Activated T-cell treated with anti-CD3 and anti-CD28 coated beads for 24 hours (primary cell): ENCODE results near the gene MRPL36.
"Not testable (repeated sequence)": the region's sequence is repeated elsewhere in the genome, so short reads cannot be mapped to it uniquely, and the experiment has no call there.

ENCODE experiments used
- DNase-seq: peaks from one replicate; pipeline ENCODE4 v3.0.0-alpha.2; 2020; ENCODE audit warnings: low read depth

Gene MRPL36

GRCh38 chr5:1832511-1833250, 33.0 kb upstream of the MRPL36 start:
- no peak for DNase-seq

DNA sequence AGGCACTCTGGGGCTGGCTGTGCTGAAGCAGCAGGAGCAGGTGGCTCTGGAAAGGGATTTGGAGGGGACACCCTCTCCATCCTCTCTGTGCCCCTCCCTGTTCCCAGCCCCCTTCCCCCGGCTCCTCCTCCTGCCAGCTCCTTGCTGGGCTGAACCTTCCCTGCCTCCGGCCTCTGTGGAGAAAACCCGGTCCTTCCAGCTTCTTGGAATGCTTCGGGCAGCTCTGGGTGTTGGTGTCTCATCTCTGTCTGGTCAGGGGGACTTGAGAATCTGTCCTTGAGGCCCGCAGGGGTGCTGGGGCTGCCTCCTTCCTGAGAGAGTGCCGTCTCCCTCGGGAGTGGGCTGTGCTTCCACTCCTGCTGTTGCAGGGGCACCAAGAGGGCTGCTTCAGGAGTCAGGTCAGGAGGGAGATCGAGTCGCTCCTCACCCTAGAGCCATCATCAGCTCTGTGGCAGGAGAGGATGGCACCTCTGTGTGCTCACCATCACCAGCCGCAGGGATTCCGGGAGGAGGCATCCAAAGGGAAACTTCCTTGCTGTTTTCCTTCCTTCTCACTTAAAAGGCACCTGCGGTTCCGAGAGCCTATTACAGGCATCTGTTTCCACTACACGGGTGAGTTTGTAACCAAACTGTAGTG, 32.2 kb upstream of the MRPL36 start:
- no peak for DNase-seq

- no peak for DNase-seq
Observed at GRCh38 chr5:1831257-1831656, 31.6 kb upstream of the MRPL36 start.

DNA sequence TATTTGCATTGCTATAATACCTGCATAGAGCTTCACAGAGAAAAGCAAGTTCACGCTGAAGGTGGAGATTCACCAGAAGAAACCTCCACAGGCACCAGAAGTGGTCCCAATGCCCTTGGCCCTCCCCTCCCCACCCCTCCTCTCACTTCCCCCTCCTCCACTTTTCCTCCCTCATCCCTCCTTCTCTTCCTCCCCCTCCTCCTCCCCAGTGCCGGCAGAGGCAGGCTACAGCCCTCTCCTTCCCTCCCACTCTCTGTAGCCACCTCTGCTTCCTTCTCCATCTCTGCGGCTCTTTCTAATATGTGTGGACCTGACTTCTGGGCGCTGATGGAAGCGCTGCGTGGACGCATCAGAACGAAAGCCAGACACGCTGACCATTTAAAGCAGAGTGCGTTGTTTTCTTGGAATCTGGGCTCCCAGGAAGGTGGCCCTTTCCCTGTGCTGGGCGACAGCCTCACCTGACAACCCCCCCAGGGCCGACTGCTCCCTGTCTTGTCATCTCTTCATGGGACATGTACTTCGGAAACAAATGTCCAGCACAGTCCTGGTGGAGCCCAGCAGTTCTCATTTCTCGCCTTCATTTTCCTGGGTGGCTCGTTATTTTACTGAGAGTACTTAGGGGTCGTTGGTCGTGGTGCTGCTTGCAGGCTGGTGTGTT, 31.1 kb upstream of the MRPL36 start:
- DNase-seq = no peak

GRCh38 chr5:1827886-1828397, 28.3 kb upstream of the MRPL36 start:
- DNase-seq = no peak

DNA sequence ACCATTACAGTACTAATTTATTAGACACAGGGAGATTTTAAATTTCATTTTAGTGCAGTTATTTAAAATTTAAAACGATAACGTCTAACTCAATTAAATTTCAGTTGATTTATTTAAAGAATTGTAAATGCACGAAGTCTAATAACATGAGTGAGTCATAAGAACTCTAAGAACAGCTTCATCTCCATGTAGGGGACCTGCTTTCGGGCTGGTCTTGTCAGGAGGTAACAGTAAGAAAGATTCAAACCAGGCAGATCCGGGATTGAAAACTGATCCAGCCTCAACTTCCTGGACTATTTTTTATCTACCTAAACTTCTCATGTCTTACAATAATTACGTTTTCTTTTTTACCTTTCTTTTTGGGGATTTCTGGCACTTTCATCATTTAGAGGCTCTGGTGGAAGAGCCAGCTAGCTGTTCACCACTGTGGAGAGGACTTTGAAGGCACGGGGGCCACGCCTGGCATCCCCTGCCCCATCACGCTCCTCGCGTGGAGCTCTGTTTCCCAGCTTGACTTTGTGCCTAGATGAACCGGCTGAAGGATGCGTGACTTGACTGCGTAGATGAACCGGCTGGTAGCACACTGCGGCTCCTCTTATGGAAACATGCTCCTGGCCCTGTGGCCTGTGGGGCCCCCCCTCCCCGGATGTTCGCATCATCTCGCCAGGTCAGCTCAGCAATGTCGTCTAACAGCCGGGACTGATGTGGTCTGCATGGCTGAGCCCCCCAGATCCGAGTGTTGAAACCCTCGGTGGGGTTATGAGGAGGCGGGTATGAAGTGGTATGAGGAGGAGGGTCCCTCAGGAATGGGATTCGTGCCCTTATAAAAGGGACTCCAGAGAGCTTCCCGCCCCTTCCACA, 27.6 kb upstream of the MRPL36 start:
- no peak for DNase-seq

- DNase-seq = no peak
Observed at GRCh38 chr5:1826235-1826980, 26.8 kb upstream of the MRPL36 start.

GRCh38 chr5:1824903-1825841, 25.5 kb upstream of the MRPL36 start:
- no peak for DNase-seq

DNA sequence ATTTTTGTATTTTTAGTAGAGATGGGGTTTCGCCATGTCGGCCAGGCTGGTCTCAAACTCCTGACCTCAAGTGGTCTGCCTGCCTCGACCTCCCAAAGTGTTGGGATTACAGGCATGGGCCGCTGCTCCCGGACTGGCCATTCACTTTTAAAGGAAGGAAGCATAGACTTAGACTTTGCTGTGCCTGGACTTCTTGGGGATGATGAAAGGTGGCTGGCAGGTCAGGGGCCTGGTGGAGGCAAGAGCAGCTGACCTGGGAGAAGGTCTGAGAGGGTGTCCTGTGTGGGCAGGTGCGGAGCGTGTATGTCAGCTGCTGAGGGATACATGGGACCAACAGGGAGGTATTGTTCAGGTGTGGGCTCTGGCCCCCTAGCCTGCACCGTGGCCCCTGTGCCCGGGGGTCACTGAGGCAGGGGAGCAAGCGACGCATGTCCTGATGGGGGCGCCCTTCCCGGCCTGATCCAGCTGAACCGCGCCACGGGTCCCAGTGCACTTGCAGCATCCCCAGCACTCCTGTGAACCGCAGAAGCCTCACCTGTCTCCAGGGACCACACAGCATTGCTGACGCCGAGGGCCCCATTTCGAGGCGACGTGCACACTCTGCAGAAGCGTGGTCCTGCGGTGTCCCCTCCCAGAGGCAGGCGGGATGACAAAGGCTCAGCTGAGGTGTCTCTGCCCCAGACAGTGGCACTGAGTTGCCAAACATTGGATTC, 24.6 kb upstream of the MRPL36 start:
- DNase-seq = no peak

- no peak for DNase-seq
Observed at GRCh38 chr5:1823381-1824034, 23.9 kb upstream of the MRPL36 start.

- no peak for DNase-seq
Observed at GRCh38 chr5:1821862-1822261, 22.2 kb upstream of the MRPL36 start.

DNA sequence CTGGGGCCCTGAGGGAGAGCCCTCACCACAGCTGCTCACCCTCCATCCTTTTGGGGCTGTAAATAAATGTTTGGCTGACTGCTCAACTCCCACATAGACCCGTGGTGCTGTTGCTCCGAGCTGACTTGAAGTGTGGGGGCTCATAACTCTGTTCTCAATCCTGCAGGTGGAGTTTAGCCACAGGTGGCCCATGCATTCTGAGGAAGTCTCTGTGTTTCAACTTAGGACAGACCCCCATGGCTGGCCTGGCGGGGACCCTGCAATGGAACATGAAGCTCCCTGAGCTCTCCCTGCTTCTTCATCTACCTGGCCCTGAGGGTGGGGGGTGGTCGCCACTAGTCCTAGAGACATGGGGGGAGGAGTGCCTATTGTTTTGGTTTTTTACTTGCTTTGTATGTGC, 21.3 kb upstream of the MRPL36 start:
- no peak for DNase-seq

DNA sequence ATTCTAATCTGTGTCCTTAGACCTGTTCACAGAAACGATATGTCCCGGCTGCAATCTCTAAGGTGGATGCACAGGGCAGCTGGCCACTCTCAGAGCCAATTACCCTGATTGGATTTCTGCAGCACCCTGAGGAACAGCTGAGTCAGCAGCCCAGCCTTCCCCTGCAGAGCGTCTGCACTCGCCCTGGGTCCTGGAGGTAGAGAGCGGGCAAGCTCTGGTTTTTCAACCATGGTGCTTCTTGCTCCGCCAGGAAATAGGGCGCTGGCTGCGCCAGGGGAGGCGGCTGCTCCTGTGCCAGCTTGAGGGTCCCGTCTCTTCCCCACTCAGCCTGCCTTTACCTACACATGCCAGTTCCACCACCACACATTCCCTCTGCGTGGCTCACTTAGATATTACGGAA, 20.7 kb upstream of the MRPL36 start:
- no peak for DNase-seq

DNA sequence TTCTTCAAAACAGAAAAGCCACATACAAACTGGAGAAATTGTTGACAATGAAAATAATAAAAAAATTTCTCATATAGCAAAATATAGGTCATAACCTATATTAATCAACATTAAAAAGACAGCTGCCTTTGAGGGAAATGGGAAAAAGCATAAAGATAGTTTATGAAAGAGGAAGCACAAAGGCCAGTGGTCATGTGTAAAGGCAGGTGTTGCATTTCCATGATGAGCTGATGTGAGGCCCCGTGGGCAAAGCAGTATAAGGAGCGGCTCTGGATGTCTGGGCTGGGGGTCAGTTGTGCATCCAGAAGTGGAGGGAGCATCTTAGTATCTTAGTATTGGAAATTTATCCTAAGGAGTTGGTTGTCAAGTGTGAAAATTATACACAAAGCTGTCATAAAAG, 19.8 kb upstream of the MRPL36 start:
- DNase-seq = no peak

DNA sequence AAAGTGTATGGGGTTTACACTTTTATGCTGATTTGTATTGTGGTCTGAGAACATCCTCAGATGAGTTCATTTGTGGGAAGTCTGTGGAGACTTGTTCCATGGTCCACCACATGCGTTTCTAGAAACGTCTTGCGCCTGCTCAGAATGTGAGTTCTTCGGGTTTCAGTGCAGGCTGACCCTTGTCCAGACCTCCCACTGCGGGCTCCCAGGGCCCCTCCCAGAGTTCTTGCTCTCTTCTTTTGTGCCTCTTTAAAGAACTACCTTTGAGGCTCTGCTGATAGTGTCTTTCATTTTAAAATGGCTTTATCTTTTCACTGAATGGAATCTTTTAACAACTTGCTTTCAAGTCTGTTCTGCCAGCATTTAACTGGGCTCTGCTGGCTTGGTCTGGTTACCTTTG, 19.1 kb upstream of the MRPL36 start:
- DNase-seq = no peak

- DNase-seq = no peak
Observed at GRCh38 chr5:1817261-1818043, 17.8 kb upstream of the MRPL36 start.

GRCh38 chr5:1816495-1817089, 17.0 kb upstream of the MRPL36 start:
- DNase-seq = not testable (repeated sequence)

DNA sequence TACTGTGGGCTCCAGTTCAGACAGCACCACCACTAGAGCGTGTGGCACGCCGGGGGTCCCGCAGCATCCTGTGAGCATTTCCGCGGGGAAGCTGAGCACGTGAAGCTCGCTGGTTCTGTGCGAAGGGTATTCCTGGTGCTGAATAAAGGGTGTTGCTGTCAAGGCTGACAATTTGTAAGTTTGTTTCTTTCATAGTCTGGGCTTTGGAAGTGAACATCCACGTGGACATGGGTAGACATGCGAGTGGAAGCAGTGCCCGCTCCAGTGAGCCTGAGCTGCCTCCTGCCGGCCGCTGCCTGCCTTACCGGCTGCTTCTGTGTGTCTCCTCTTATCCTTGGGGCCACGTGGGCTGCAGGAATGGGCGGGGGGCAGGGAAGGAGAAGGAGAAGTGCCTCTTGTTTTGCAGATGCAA, 16.2 kb upstream of the MRPL36 start:
- no peak for DNase-seq
